ENCODE data around the gene MSX2. TPM values are rescaled to one million over a fixed set of nuclear protein-coding genes. Genes with fewer than 3 reads are reported as not detected.

Gene MSX2
- total RNA-seq, 1 experiment from 2014 or later = 7.8 TPM

- DNase-seq = no peak
- H3K27me3 ChIP-seq = peaks cover 8% of the 10 kb centered on the region
Measured at GRCh38 chr5:174706997-174707572, 17.3 kb upstream of the MSX2 start.

GRCh38 chr5:174707671-174708070 is 16.7 kb upstream of the MSX2 start:
- H3K27me3 ChIP-seq = peaks cover 8% of the 10 kb centered on the region
- H3K4me1 ChIP-seq = peaks cover 8% of the 10 kb centered on the region
- DNase-seq = no peak
- no peaks in the 10 kb centered on the region for H3K36me3 ChIP-seq
- no peak overlapping the region for H3K4me3 ChIP-seq
- no peaks in the 10 kb centered on the region for H3K9me3 ChIP-seq (replicated peaks)
- H3K27ac ChIP-seq = no peak overlapping the region

More at GRCh38 chr5:174706997-174707572, 17.3 kb upstream of the MSX2 start:
- H3K9me3 ChIP-seq (replicated peaks) = no peaks in the 10 kb centered on the region
- H3K27ac ChIP-seq = no peak overlapping the region
- no peak overlapping the region for H3K4me3 ChIP-seq
- H3K36me3 ChIP-seq = no peaks in the 10 kb centered on the region
- H3K4me1 ChIP-seq = peaks cover 8% of the 10 kb centered on the region

- no peaks in the 10 kb centered on the region for H3K9me3 ChIP-seq (replicated peaks)
Measured at GRCh38 chr5:174708476-174709207, 15.7 kb upstream of the MSX2 start.

GRCh38 chr5:174714751-174715150 is 9.6 kb upstream of the MSX2 start:
- Histone ChIP-seq H3K4me1 (peaks cover 3% of the 10 kb centered on the region), H3K4me3 (no peak overlapping the region), H3K36me3 (no peaks in the 10 kb centered on the region), H3K27me3 (peaks cover 23% of the 10 kb centered on the region), H3K9me3 (replicated peaks) (no peaks in the 10 kb centered on the region), H3K27ac (no peak overlapping the region)
- DNase-seq = no peak

More at GRCh38 chr5:174708476-174709207, 15.7 kb upstream of the MSX2 start:
- Histone ChIP-seq H3K4me3 (no peak overlapping the region), H3K4me1 (peaks cover 8% of the 10 kb centered on the region), H3K27me3 (peaks cover 8% of the 10 kb centered on the region), H3K27ac (no peak overlapping the region), H3K36me3 (no peaks in the 10 kb centered on the region)
- no peak for DNase-seq

- Histone ChIP-seq H3K9me3 (replicated peaks) (no peaks in the 10 kb centered on the region), H3K4me3 (no peak overlapping the region), H3K4me1 (peaks cover 5% of the 10 kb centered on the region; the same call in 1 of the 2 replicates), H3K36me3 (no peaks in the 10 kb centered on the region), H3K27ac (no peak overlapping the region), H3K27me3 (peaks cover 29% of the 10 kb centered on the region)
- no peak for DNase-seq
Measured at GRCh38 chr5:174715804-174716203, 8.6 kb upstream of the MSX2 start.

GRCh38 chr5:174717826-174718455 is 6.4 kb upstream of the MSX2 start:
- Histone ChIP-seq H3K27ac (no peak overlapping the region), H3K4me1 (peaks cover 5% of the 10 kb centered on the region; the same call in 1 of the 2 replicates), H3K9me3 (replicated peaks) (no peaks in the 10 kb centered on the region), H3K27me3 (peaks cover 43% of the 10 kb centered on the region), H3K36me3 (no peaks in the 10 kb centered on the region), H3K4me3 (no peak overlapping the region)
- DNase-seq = no peak

- Histone ChIP-seq H3K27me3 (peaks cover 43% of the 10 kb centered on the region), H3K36me3 (no peaks in the 10 kb centered on the region), H3K27ac (no peak overlapping the region), H3K4me3 (no peak overlapping the region), H3K4me1 (peaks cover 5% of the 10 kb centered on the region; the same call in 1 of the 2 replicates), H3K9me3 (replicated peaks) (no peaks in the 10 kb centered on the region)
- DNase-seq = no peak
Measured at GRCh38 chr5:174718880-174719610, 5.3 kb upstream of the MSX2 start.

- no peak for DNase-seq
- no peak overlapping the region for H3K27ac ChIP-seq
- peaks cover 5% of the 10 kb centered on the region; the same call in 1 of the 2 replicates for H3K4me1 ChIP-seq
- no peaks in the 10 kb centered on the region for H3K36me3 ChIP-seq
- H3K9me3 ChIP-seq (replicated peaks) = no peaks in the 10 kb centered on the region
- no peak overlapping the region for H3K4me3 ChIP-seq
- H3K27me3 ChIP-seq = peaks cover 43% of the 10 kb centered on the region
Measured at GRCh38 chr5:174719793-174720611, 4.4 kb upstream of the MSX2 start.

- Histone ChIP-seq H3K27me3 (peaks cover 41% of the 10 kb centered on the region), H3K4me1 (peaks cover 5% of the 10 kb centered on the region; the same call in 1 of the 2 replicates), H3K4me3 (peak overlapping the region; percentile 33), H3K9me3 (replicated peaks) (no peaks in the 10 kb centered on the region), H3K36me3 (no peaks in the 10 kb centered on the region), H3K27ac (no peak overlapping the region)
- DNase-seq = peak; percentile 27 to 36
Measured at GRCh38 chr5:174720612-174721529, 3.5 kb upstream of the MSX2 start.

GRCh38 chr5:174721530-174722432 is 2.6 kb upstream of the MSX2 start:
- Histone ChIP-seq H3K27ac (no peak overlapping the region), H3K4me3 (peak overlapping the region; percentile 33), H3K9me3 (replicated peaks) (no peaks in the 10 kb centered on the region), H3K36me3 (no peaks in the 10 kb centered on the region), H3K4me1 (peaks cover 5% of the 10 kb centered on the region; the same call in 1 of the 2 replicates), H3K27me3 (peaks cover 38% of the 10 kb centered on the region)
- DNase-seq = no peak

- no peak for DNase-seq
- H3K4me3 ChIP-seq = no peak overlapping the region
- no peaks in the 10 kb centered on the region for H3K9me3 ChIP-seq (replicated peaks)
- H3K36me3 ChIP-seq = no peaks in the 10 kb centered on the region
- H3K27me3 ChIP-seq = peaks cover 38% of the 10 kb centered on the region
- H3K27ac ChIP-seq = no peak overlapping the region
- peaks cover 5% of the 10 kb centered on the region; the same call in 1 of the 2 replicates for H3K4me1 ChIP-seq
Measured at GRCh38 chr5:174722500-174722899, 1.9 kb upstream of the MSX2 start.

GRCh38 chr5:174723315-174723978 is 935 bp upstream of the MSX2 start:
- peaks cover 33% of the 10 kb centered on the region for H3K27me3 ChIP-seq
- H3K36me3 ChIP-seq = no peaks in the 10 kb centered on the region
- peaks cover 5% of the 10 kb centered on the region; the same call in 1 of the 2 replicates for H3K4me1 ChIP-seq
- no peak for DNase-seq
- no peaks in the 10 kb centered on the region for H3K9me3 ChIP-seq (replicated peaks)
- H3K4me3 ChIP-seq = peak overlapping the region; percentile 89
- no peak overlapping the region for H3K27ac ChIP-seq
